ENCODE measurements around the gene TMED7.
A peak's percentile ranks its signal among the peaks of the same experiment; 100 is the strongest.
"Not testable (repeated sequence)": the region's sequence is repeated elsewhere in the genome, so short reads cannot be mapped to it uniquely, and the experiment has no call there.

TMED7 gene

GRCh38 chr5:115625579-115626444 lies at the start of gene TMED7:
Gene TMED7 (minus strand): TSS chr5:115626036. CDS start chr5:115625792, 244 bp downstream.
- peak; percentile 100 for DNase-seq

- not testable (repeated sequence) for DNase-seq
These were observed 48.9 kb upstream of the TMED7 start for GRCh38 chr5:115674782-115675181.

- DNase-seq = no peak
These were observed 47.8 kb upstream of the TMED7 start for GRCh38 chr5:115673596-115673995.

GRCh38 chr5:115671939-115672338 lies 46.1 kb upstream of the TMED7 start:
- no peak for DNase-seq

- DNase-seq = no peak
These were observed 40.2 kb upstream of the TMED7 start for GRCh38 chr5:115666023-115666422.

GRCh38 chr5:115661563-115661962 lies 35.7 kb upstream of the TMED7 start:
- DNase-seq = no peak

- no peak for DNase-seq
These were observed 35.3 kb upstream of the TMED7 start for GRCh38 chr5:115661101-115661500.

GRCh38 chr5:115657881-115658233 lies 32.0 kb upstream of the TMED7 start:
- DNase-seq = no peak

GRCh38 chr5:115657125-115657880 lies 31.5 kb upstream of the TMED7 start:
- no peak for DNase-seq

GRCh38 chr5:115656404-115656803 lies 30.6 kb upstream of the TMED7 start:
- DNase-seq = no peak

- no peak for DNase-seq
These were observed 30.2 kb upstream of the TMED7 start for GRCh38 chr5:115655994-115656393.

- no peak for DNase-seq
These were observed 23.7 kb upstream of the TMED7 start for GRCh38 chr5:115649541-115649940.

GRCh38 chr5:115648056-115648455 lies 22.2 kb upstream of the TMED7 start:
- no peak for DNase-seq

GRCh38 chr5:115645386-115645785 lies 19.6 kb upstream of the TMED7 start:
- DNase-seq = not testable (repeated sequence)

- no peak for DNase-seq
These were observed 18.2 kb upstream of the TMED7 start for GRCh38 chr5:115644046-115644445.

GRCh38 chr5:115641948-115642347 lies 16.1 kb upstream of the TMED7 start:
- DNase-seq = no peak

- no peak for DNase-seq
These were observed 14.4 kb upstream of the TMED7 start for GRCh38 chr5:115640274-115640673.

- no peak for DNase-seq
These were observed 13.5 kb upstream of the TMED7 start for GRCh38 chr5:115639377-115639776.

GRCh38 chr5:115637507-115637906 lies 11.7 kb upstream of the TMED7 start:
- DNase-seq = no peak

- DNase-seq = no peak
These were observed 10.2 kb upstream of the TMED7 start for GRCh38 chr5:115636008-115636407.

- DNase-seq = peak; percentile 80 to 83
These were observed 8.7 kb upstream of the TMED7 start for GRCh38 chr5:115634343-115635132.

GRCh38 chr5:115629903-115630302 lies 4.1 kb upstream of the TMED7 start:
- DNase-seq = no peak

GRCh38 chr5:115627295-115627865 lies 1.5 kb upstream of the TMED7 start:
- DNase-seq = no peak

Measured in stimulated activated CD4-positive, alpha-beta T cell treated with anti-CD3 and anti-CD28 coated beads, Interleukin-2, amount 100 ng/mL, for 48 hours (primary cell).